Rectal smooth muscle tissue (tissue), 1 donor: ENCODE data around the gene PRKAG2.

Experiments used
- H3K27ac ChIP-seq: one replicate; pipeline ENCODE4 v1.7.0; 2013; ENCODE audit warnings: low read depth, low read length, inconsistent platforms
- H3K27me3 ChIP-seq: one replicate; pipeline ENCODE4 v1.7.0; 2013; ENCODE audit warnings: low read length; ENCODE audit not compliant: control insufficient read depth, insufficient read depth
- H3K36me3 ChIP-seq: one replicate; pipeline ENCODE4 v1.7.0; 2013; ENCODE audit warnings: low read length; ENCODE audit not compliant: control insufficient read depth, insufficient read depth
- H3K4me1 ChIP-seq: one replicate; pipeline ENCODE4 v1.7.0; 2013; ENCODE audit warnings: low read length; ENCODE audit not compliant: control insufficient read depth, insufficient read depth
- H3K4me3 ChIP-seq: one replicate; pipeline ENCODE4 v1.7.0; 2013; ENCODE audit warnings: low read length
- H3K9ac ChIP-seq: one replicate; pipeline ENCODE4 v1.7.0; 2013; ENCODE audit warnings: low read length

PRKAG2 gene

DNA sequence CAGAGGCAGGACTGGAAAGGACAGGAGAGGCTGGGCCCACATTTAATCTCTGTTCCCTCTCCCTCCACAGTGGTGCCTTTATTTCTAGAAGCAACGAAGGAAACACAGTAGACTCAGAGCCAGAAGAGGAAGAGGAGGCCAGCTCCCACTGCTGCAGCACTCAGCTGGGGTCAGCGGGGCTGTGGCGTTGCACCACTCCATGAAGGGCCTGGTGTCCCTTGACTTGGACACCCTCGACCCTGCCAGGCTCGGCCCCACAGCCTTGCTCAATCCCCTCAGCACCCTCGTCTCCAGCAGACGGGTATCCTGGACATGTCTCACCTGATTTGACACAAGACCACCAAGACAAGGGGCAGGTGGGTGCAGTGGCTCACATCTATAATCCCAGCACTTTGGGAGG, 38.8 kb downstream of the PRKAG2 start:
- H3K4me3 ChIP-seq, result no peak overlapping the region
- no peaks in the 10 kb centered on the region for H3K4me1 ChIP-seq
- H3K27me3 ChIP-seq, result no peaks in the 10 kb centered on the region
- H3K9ac ChIP-seq, result no peak overlapping the region
- H3K36me3 ChIP-seq, result peaks cover 3% of the 10 kb centered on the region
- no peak overlapping the region for H3K27ac ChIP-seq

DNA sequence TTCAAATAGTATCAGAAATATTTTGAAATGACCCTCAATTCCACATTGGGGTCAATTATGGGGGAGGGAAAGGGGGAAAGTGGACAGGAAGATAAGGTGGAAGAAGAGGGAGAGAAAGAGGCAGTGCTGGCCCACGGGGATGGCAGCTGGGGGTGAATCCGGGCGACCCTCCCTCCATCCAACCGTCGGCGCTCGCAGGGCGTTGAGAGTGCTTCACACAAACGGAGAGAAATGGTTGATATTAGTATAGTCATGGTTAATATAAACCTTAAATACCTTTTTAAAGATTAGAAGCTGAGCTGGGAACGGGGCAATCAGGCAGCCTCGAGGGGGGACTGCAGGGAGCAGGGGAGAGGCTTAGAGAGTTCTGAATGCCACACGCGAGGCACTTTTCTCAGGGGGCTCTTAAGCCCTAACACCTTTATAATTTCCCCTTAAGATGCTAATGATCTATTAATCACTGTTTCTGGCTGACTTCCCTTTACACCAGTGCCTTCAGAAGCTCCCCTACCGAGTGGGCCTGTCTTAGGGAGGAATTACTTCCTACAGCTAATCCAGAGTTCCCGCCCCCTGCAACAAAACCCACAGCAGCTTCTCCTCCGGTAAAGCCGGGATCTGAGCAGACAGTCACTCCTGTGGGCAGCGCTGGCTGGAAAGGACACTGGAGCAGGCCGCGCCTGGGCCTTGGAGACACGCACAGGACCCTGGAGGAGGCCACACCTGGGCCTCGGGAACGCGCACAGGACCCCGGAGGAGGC, 39.5 kb downstream of the PRKAG2 start:
- Histone ChIP-seq H3K4me1 (no peaks in the 10 kb centered on the region), H3K4me3 (no peak overlapping the region), H3K27me3 (no peaks in the 10 kb centered on the region), H3K9ac (no peak overlapping the region), H3K27ac (no peak overlapping the region), H3K36me3 (peaks cover 3% of the 10 kb centered on the region)

DNA sequence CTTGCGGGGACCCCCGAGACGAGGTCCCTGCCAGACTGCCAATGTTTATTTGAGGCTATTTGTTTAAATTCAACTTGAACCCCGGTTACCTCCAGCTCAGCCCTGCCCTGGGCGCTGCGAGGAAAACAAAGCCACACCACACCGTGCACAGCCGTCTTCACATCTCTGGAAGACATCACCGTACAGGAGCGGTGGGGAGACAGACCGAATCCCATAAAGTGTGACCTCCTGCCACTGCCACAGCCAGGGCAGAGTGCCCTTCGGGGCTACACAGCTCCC, 40.0 kb downstream of the PRKAG2 start:
- no peak overlapping the region for H3K27ac ChIP-seq
- H3K4me1 ChIP-seq, result no peaks in the 10 kb centered on the region

DNA sequence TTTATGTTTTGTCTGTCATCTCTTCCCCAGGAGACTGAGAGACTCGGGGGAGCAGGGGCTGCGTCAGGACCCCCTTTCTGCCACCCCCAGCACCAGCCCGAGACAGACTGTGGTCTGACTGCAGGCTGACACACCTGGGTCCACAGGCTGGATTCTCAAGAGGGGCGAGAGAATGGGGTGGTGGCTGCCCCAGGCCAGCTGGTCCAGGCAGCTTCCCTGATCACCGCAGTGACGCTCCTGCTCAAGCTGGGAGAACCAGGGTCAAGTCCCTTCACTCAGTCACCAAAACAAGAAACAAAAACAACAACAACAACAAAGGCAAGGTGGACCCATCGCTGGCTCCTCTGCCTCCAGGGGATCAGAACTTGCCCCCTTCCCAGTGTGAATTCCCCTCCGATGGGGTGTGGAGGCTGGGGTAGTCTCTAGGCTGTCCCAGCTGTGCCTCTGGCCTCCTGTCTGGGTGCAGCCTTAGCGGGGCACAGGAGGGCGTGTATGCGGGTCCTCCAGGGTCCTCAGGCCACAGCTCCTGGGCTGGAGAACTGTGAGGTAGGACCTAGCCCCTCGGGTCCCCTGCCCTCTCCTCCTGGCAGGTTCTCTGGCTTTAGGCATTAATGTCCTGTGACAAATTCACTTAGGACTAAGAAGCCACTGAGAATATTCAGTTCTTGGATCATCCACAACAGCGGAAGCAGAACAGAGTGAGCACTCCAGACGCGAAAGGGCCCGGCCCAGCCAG, 40.6 kb downstream of the PRKAG2 start:
- Histone ChIP-seq H3K9ac (no peak overlapping the region), H3K4me1 (no peaks in the 10 kb centered on the region), H3K27me3 (no peaks in the 10 kb centered on the region), H3K27ac (no peak overlapping the region), H3K36me3 (peaks cover 3% of the 10 kb centered on the region), H3K4me3 (no peak overlapping the region)

More for the DNA sequence above, 40.0 kb downstream of the PRKAG2 start:
- Histone ChIP-seq H3K9ac (no peak overlapping the region), H3K27me3 (no peaks in the 10 kb centered on the region), H3K36me3 (peaks cover 3% of the 10 kb centered on the region), H3K4me3 (no peak overlapping the region)

DNA sequence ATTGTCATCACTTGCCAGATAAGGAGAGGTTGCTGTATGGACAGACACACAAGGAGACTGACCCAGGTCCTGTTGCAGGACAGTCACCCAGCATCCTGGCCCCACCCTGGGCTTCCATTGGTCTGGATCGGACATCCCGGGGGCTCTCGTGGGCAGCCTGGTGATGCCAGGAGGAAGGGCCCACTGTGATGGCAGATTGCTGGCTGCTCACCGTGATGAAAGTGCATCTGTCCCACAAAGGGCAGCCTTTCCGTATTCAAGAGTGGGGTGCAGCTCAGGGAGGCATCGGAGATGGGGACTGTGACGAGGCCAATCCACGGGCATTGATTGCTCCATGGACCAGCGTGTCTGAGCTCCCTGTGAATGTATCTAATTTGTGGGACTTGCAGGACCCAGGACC, 41.3 kb downstream of the PRKAG2 start:
- Histone ChIP-seq H3K27me3 (no peaks in the 10 kb centered on the region), H3K9ac (no peak overlapping the region), H3K4me3 (no peak overlapping the region), H3K4me1 (no peaks in the 10 kb centered on the region), H3K36me3 (peaks cover 3% of the 10 kb centered on the region), H3K27ac (no peak overlapping the region)

DNA sequence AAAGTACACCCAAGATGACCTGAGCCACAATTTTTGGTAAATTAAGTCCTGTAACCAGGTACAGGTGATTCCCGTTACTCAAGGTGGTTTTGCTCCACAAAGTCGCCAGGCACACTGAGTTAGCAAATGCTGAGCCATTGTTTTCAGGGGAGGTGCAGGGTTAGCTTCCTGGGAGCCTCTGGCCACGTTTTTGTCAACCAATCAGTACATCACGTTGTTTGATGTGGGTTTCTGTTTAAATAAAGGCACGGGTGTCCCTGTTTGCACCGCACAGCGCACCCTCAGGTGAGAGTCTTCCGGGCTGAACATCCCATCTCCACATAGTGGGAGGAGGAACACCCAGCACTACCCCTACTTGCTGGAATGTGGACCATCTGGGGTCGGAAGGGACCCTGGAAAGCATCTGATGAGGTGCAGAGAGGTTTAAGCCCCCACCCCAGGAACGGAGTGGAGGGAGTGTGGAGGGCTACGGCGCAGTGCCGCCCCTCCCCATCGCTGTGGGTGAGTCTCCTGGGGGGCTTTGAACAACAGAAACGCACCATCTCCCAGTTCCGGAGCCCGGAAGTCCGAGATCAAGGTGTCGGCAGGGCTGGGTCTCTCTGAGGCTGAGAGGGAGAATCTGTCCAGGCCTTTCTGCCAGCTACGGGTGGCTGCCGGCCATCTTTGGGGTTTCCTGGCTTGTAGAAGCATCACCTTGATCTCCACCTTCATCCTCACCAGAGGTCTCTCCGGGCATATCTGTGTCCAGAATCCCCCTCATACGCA, 42.5 kb downstream of the PRKAG2 start:
- H3K27me3 ChIP-seq, result no peaks in the 10 kb centered on the region
- H3K4me3 ChIP-seq, result no peak overlapping the region

DNA sequence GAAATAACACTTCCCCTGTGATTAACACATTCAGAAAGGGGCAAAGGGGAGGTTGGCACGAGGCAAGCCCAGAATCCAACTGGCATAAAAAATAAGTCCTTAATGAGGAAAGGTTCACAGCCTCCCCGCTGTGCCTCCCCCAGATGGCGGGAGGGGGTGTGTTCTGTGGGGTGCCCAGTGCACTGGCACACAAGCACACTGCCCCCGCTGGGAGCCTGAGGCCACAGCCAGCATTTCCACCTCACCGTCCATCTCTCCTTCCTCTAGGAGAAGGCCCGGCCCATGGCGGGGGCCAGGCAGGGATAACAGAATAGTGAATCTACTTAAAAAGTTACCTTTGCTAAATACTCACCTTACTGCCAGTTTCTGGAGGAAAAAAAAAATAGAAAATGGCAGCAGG, 43.2 kb downstream of the PRKAG2 start:
- no peak overlapping the region for H3K9ac ChIP-seq
- H3K27ac ChIP-seq, result no peak overlapping the region
- H3K27me3 ChIP-seq, result no peaks in the 10 kb centered on the region

More for the DNA sequence above, 42.5 kb downstream of the PRKAG2 start:
- no peaks in the 10 kb centered on the region for H3K4me1 ChIP-seq
- H3K27ac ChIP-seq, result no peak overlapping the region
- H3K36me3 ChIP-seq, result peaks cover 3% of the 10 kb centered on the region
- H3K9ac ChIP-seq, result no peak overlapping the region

DNA sequence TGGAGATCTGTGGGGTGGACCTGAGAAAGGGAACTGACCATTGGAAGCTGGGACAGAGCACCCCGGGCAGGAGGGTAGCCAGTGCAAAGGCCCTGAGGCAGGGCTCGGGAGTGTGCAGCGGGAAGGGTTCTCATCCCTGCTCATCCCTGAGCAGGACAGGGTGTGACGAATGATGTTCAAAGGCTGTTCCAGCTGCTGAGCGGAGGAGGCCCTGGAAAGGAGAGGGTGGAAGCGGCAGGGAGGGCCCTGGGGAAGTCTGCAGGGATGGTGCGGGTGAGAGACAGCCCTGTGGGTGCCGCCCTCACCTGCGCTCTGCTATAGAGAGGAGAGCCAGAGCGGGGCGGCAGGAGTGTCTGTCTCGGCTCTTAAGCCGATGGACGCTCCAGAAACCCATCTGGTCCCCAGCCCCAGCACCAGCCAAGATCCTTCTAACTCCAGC, 43.7 kb downstream of the PRKAG2 start:
- Histone ChIP-seq H3K4me1 (no peaks in the 10 kb centered on the region), H3K4me3 (no peak overlapping the region), H3K36me3 (peaks cover 3% of the 10 kb centered on the region), H3K27ac (no peak overlapping the region), H3K9ac (no peak overlapping the region), H3K27me3 (no peaks in the 10 kb centered on the region)

More for the DNA sequence above, 43.2 kb downstream of the PRKAG2 start:
- no peaks in the 10 kb centered on the region for H3K4me1 ChIP-seq
- peaks cover 3% of the 10 kb centered on the region for H3K36me3 ChIP-seq
- no peak overlapping the region for H3K4me3 ChIP-seq

DNA sequence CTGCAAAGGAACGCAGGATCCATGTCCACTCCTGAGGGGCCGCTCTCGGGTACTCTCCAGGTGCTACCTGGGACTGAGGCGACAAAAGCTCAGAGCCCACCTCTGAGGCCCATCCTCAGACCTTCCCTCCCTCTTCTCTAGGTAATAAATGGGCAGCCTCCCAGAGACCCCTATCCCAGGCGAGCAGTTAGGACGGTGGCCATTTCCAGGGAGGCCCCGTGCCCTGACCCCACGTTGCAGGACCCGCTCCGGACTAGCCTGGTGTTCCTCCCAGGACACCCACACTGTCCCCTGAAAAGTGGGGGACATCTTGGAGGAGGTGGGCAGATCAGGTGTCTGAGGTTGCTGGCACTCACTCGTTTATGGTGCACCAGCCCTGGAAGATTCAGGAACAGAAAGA, 44.3 kb downstream of the PRKAG2 start:
- Histone ChIP-seq H3K4me1 (no peaks in the 10 kb centered on the region), H3K27me3 (no peaks in the 10 kb centered on the region), H3K27ac (no peak overlapping the region), H3K4me3 (no peak overlapping the region), H3K36me3 (peaks cover 3% of the 10 kb centered on the region), H3K9ac (no peak overlapping the region)

DNA sequence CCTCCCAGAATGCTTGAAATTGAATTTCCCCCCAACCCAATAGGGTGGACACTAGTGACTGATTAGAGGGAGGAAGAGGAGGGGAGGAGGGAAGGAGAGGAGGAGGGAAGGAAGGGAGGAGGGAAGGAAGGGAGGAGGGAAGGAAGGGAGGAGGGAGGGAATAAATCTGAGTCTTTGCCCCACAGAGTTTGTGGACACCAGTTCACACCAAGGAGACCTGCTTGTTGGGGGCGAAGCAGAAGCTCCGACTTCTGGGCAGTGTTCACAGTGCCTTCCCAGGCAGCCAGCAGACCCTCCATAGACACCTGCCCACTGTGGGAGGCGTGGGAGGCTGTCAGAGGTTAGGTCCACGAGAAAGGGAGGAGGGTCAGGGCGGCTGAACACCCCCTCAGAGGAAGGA, 44.8 kb downstream of the PRKAG2 start:
- Histone ChIP-seq H3K9ac (no peak overlapping the region), H3K4me1 (no peaks in the 10 kb centered on the region), H3K27me3 (no peaks in the 10 kb centered on the region), H3K4me3 (no peak overlapping the region), H3K36me3 (peaks cover 3% of the 10 kb centered on the region), H3K27ac (no peak overlapping the region)

DNA sequence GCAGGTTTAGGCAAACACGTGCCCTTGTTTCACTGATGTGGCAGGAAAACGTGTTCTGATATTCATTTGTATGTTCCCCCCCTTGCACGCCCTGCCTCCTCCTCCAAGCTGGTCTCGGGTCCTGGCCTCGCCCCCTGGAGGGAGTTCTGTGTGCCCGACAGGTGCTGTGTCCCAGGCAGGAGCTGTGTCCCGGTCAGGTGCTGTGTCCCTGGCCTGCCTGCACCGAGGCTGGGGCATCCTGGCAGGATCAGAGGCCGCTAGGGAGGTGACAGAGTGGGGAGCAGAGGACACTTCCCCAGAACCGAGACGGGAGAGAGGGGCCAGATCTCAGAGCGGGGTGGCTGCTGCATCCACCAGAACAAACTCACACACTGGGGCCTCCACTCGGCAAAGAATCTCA, 45.3 kb downstream of the PRKAG2 start:
- no peak overlapping the region for H3K9ac ChIP-seq
- H3K4me3 ChIP-seq, result no peak overlapping the region
- no peak overlapping the region for H3K27ac ChIP-seq
- no peaks in the 10 kb centered on the region for H3K27me3 ChIP-seq
- no peaks in the 10 kb centered on the region for H3K4me1 ChIP-seq
- peaks cover 3% of the 10 kb centered on the region for H3K36me3 ChIP-seq

DNA sequence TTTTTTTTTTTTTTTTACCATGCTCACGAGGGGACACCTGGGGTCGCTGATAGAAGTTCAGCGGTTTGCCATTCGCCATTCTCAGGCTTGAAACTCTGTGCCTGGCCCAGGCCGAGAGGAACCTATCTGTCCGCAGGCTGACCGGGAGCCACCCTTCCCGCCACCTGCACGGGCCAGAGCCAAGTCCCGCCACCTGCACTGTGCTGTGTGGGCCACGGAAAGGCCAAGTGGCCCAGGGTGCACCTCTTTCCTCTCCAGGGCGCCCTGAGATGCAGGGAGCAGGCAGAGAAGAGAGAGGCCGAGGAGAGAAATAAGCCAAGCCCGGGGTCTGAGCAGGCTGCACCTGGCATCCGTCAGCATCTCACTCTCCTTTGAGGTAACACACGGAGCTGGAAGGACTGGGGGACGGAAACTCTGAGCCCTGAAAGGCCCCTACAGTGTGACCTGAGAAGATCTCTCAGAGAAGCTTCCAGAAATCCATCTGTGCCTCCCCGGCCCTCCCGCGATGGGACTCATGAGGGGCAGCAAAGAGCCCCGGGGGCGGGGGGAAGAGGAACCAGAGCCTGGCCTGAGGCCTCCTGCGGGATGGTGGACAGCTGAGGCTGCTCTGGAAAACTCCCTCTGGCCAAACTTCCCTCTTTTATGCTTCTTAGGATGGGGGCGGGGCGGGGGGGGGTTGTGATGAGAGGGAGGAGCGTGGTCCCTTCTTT, 46.6 kb downstream of the PRKAG2 start:
- no peaks in the 10 kb centered on the region for H3K4me1 ChIP-seq
- no peak overlapping the region for H3K27ac ChIP-seq

More for the DNA sequence above, 46.6 kb downstream of the PRKAG2 start:
- no peak overlapping the region for H3K9ac ChIP-seq
- peaks cover 3% of the 10 kb centered on the region for H3K36me3 ChIP-seq
- no peaks in the 10 kb centered on the region for H3K27me3 ChIP-seq
- no peak overlapping the region for H3K4me3 ChIP-seq
